Prostate gland (tissue), 2 donors: ENCODE data around the gene ALG3. TPM values are rescaled to one million over a fixed set of nuclear protein-coding genes. Genes with fewer than 3 reads are reported as not detected.

Experiments used
- DNase-seq: peaks from one replicate; pipeline ENCODE4 v3.0.0-alpha.2; 2019; ENCODE audit warnings: low spot score
- H3K27ac ChIP-seq, 2 donors: fragments of 200-600 bp; sonication (generic); 2 replicates each; pipeline ENCODE4 v1.5.1; 2017 to 2019
- H3K27me3 ChIP-seq: fragments of 200-600 bp; sonication (generic); replicated peaks from 2 replicates; pipeline ENCODE4 v1.5.1; 2019; ENCODE audit not compliant: insufficient read depth
- H3K36me3 ChIP-seq, 2 donors: fragments of 200-600 bp; sonication (generic); 1 replicate in 1 of 2; 2 replicates in 1 of 2; pipeline versions ENCODE4 v1.5.1 to v1.8.1; 2017 to 2019
- H3K4me1 ChIP-seq: fragments of 200-600 bp; sonication (generic); replicated peaks from 2 replicates; pipeline ENCODE4 v1.5.1; 2019
- H3K4me3 ChIP-seq, 2 donors: fragments of 200-600 bp; sonication (generic); 2 replicates each; pipeline ENCODE4 v1.5.1; 2017 to 2019
- H3K9me3 ChIP-seq: fragments of 200-600 bp; sonication (generic); 2 replicates; pipeline ENCODE4 v1.5.1; 2017
- CTCF ChIP-seq, 4 experiments: fragments of 200-600 bp in 2 of 4; fragments of 450-650 bp in 2 of 4; sonication (generic) in 2 of 4; IDR thresholded peaks; 1 replicate in 3 of 4; 2 replicates in 1 of 4; pipeline ENCODE4 v1.5.1; 2016 to 2019; ENCODE audit warnings: antibody characterized with exemption in 4 of 4, mild to moderate bottlenecking in 2 of 4, moderate library complexity in 2 of 4
- POLR2A ChIP-seq: fragments of 450-650 bp; IDR thresholded peaks from one replicate; pipeline ENCODE4 v1.6.1; 2016; ENCODE audit warnings: antibody characterized with exemption, mild to moderate bottlenecking
- POLR2AphosphoS5 ChIP-seq: sonication (generic); formaldehyde crosslinking; IDR thresholded peaks from one replicate; pipeline ENCODE4 v1.6.1; 2017; ENCODE audit warnings: antibody characterized with exemption
- WGBS: methylation state at CpG from one replicate; pipeline ENCODE4 v1.1.5; 2018; 5-methylcytosine and 5-hydroxymethylcytosine counted together
- intact Hi-C: fragments of 100-400 bp; cut with DNase I; formaldehyde crosslinking; loops from one replicate; pipeline ENCODE4 v1.14.2; 2022
- total RNA-seq, 2 donors: library from RNA; depleted of rRNA; stranded (reverse); fragments of >200 nt; gene quantifications; one replicate each; pipeline ENCODE4 v1.1.0, GENCODE V29; 2016

The ALG3 gene
- total RNA-seq, 2 donors from 2014 or later, result 78.4 to 79.4 TPM

- Histone ChIP-seq H3K36me3 (peaks cover 5 to 8% of the 10 kb centered on the region in 2 donors), H3K4me3 (no peak overlapping the region), H3K27me3 (no peaks in the 10 kb centered on the region), H3K4me1 (no peaks in the 10 kb centered on the region), H3K9me3 (no peaks in the 10 kb centered on the region), H3K27ac (no peak overlapping the region)
- TF ChIP-seq CTCF (IDR thresholded peaks at IDR 0.05), result peak in 3 of 4 experiments; percentile 35 to 72 (median 58)
- TF ChIP-seq POLR2A, result no peak
- TF ChIP-seq POLR2AphosphoS5, result no peak
- 16% methylated on average over 45 of the region's 46 CpGs for WGBS
- intact Hi-C loops, result loop anchor here (5.0 kb wide), 1 partner anchor 94 kb away; no protein-coding TSS in a partner anchor
- no peak for DNase-seq
Observed at GRCh38 chr3:184241447-184242296, 7.1 kb downstream of the ALG3 start.

GRCh38 chr3:184241141-184241446, 7.7 kb downstream of the ALG3 start:
- Histone ChIP-seq H3K27me3 (no peaks in the 10 kb centered on the region), H3K27ac (no peak overlapping the region), H3K9me3 (no peaks in the 10 kb centered on the region), H3K4me1 (no peaks in the 10 kb centered on the region), H3K36me3 (peaks cover 5 to 8% of the 10 kb centered on the region in 2 donors), H3K4me3 (no peak overlapping the region)
- 28% methylated on average over 13 of the region's 17 CpGs for WGBS
- no peak for TF ChIP-seq CTCF (IDR thresholded peaks at IDR 0.05)
- TF ChIP-seq POLR2A, result no peak
- no peak for TF ChIP-seq POLR2AphosphoS5
- intact Hi-C loops, result loop anchor here (5.0 kb wide), 1 partner anchor 94 kb away; no protein-coding TSS in a partner anchor
- no peak for DNase-seq

- TF ChIP-seq POLR2A (no peak), POLR2AphosphoS5 (no peak), CTCF (IDR thresholded peaks at IDR 0.05) (no peak)
- H3K4me3 ChIP-seq, result no peak overlapping the region
- H3K27ac ChIP-seq, result no peak overlapping the region
- DNase-seq, result no peak
- intact Hi-C loops, result loop anchor here (5.0 kb wide), 1 partner anchor 93 kb away; no protein-coding TSS in a partner anchor
- no peaks in the 10 kb centered on the region for H3K4me1 ChIP-seq
- WGBS, result 80% methylated on average over 4 of the region's 4 CpGs
- peaks cover 5 to 8% of the 10 kb centered on the region in 2 donors for H3K36me3 ChIP-seq
- H3K27me3 ChIP-seq, result no peaks in the 10 kb centered on the region
- no peaks in the 10 kb centered on the region for H3K9me3 ChIP-seq
Observed at GRCh38 chr3:184240384-184241140, 8.2 kb downstream of the ALG3 start.

GRCh38 chr3:184239708-184240107, 9.1 kb downstream of the ALG3 start:
- no peaks in the 10 kb centered on the region for H3K9me3 ChIP-seq
- H3K4me1 ChIP-seq, result no peaks in the 10 kb centered on the region
- H3K27ac ChIP-seq, result no peak overlapping the region
- intact Hi-C loops, result loop anchor here (5.0 kb wide), 1 partner anchor 92 kb away; no protein-coding TSS in a partner anchor
- DNase-seq, result no peak
- H3K36me3 ChIP-seq, result peaks cover 4 to 5% of the 10 kb centered on the region in 2 donors
- H3K27me3 ChIP-seq, result no peaks in the 10 kb centered on the region
- no peak overlapping the region for H3K4me3 ChIP-seq
- 80% methylated on average over 7 of the region's 7 CpGs for WGBS
- TF ChIP-seq POLR2AphosphoS5, result no peak
- TF ChIP-seq POLR2A, result no peak
- no peak for TF ChIP-seq CTCF (IDR thresholded peaks at IDR 0.05)
